ENCODE measurements around the gene PIK3C2G. TPM values are rescaled to one million over a fixed set of nuclear protein-coding genes. Genes with fewer than 3 reads are reported as not detected.

The PIK3C2G gene
- total and polyA plus RNA-seq, 2 of the 13 experiments (the other 11 are each of a cell fraction or from before 2014, with no cell fraction given) = not detected

GRCh38 chr12:18262514-18262913, 1.2 kb downstream of the PIK3C2G start:
- Histone ChIP-seq H3K79me2 (ENCODE audit: insufficient read depth, low read length) (no peaks in the 10 kb centered on the region), H3K4me2 (ENCODE audit: low read depth, low read length) (no peak overlapping the region), H3K27ac (ENCODE audit: extremely low read length, insufficient read depth, low read length) (no peak overlapping the region), H3K9ac (ENCODE audit: insufficient read depth, low read depth, low read length) (no peak overlapping the region), H3K4me1 (ENCODE audit: insufficient read depth, low read length) (no peaks in the 10 kb centered on the region), H3K36me3 (replicated peaks in 1 of 2; ENCODE audit: control insufficient read depth in 1 of 2, insufficient read depth in 2 of 2, low read length in 2 of 2) (no peaks in the 10 kb centered on the region), H2AFZ (ENCODE audit: low read length) (no peak overlapping the region), H3K9me3 (ENCODE audit: low read length) (no peaks in the 10 kb centered on the region), H3K4me3 (replicated peaks in 1 of 3; ENCODE audit: insufficient read depth in 1 of 3, low read depth in 2 of 3, low read length in 3 of 3) (no peak overlapping the region), H4K20me1 (ENCODE audit: insufficient read depth, low read length) (no peaks in the 10 kb centered on the region), H3K27me3 (ENCODE audit: control insufficient read depth in 1 of 2, insufficient read depth in 2 of 2, low read length in 2 of 2) (no peaks in the 10 kb centered on the region)
- intact Hi-C loops (cut with micrococcal nuclease; ENCODE audit: unreplicated experiment) (no loop called here), in situ Hi-C loops (cut with HindIII; ENCODE audit: extremely low pct_ligation_motif_present, low pct_unique_long_range_greater_than_20kb) (no loop called here)
- WGBS (ENCODE audit: low lambda C conversion rate) = 4% methylated on average over 2 of the region's 2 CpGs
- ChIA-PET POLR2A (no interaction called here), CTCF (ENCODE audit: low intra/inter-chr PET ratio, low total read pairs) (no interaction called here)
- TF ChIP-seq FUBP1 (CRISPR knock-in tag; IDR thresholded peaks at IDR 0.05; ENCODE audit: borderline replicate concordance) (no peak), TERF1 (CRISPR knock-in tag; IDR thresholded peaks at IDR 0.05) (no peak)
- BruUV-seq (replicated peaks) = no TSS peak
- no peak for ATAC-seq
- no peak for DNase-seq (ENCODE audit: low spot score)
- no peak for FAIRE-seq

DNA sequence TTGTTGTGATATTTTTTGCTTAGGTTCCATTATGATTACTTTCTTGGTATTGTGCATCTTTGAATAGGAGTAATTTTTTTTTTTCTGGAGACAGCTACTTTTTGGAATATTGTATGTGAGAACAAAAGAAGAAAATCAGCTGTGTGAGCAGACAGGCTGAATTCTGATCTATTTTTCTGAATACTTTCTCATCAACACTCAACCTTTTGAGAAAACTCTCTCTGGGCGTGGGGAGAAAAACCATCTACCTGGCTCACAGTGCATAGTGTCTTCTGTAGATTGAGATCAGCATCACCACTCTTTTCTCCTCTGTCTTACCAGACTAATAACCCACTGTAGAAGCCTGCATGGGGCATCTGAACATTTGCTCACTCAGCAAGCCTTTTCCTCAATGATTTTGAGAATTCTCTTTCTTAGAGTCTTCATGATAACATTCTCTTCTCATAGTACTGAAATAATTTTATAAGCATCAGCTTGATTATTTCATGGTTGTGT, 3.3 kb downstream of the PIK3C2G start:
- Histone ChIP-seq H3K4me1 (ENCODE audit: insufficient read depth, low read length) (no peaks in the 10 kb centered on the region), H3K9ac (ENCODE audit: insufficient read depth, low read depth, low read length) (no peak overlapping the region), H3K4me2 (ENCODE audit: low read depth, low read length) (no peak overlapping the region), H3K4me3 (replicated peaks in 1 of 3; ENCODE audit: insufficient read depth in 1 of 3, low read depth in 2 of 3, low read length in 3 of 3) (no peak overlapping the region), H3K27ac (ENCODE audit: extremely low read length, insufficient read depth, low read length) (no peak overlapping the region), H3K79me2 (ENCODE audit: insufficient read depth, low read length) (no peaks in the 10 kb centered on the region), H4K20me1 (ENCODE audit: insufficient read depth, low read length) (no peaks in the 10 kb centered on the region), H3K9me3 (ENCODE audit: low read length) (no peaks in the 10 kb centered on the region), H2AFZ (ENCODE audit: low read length) (no peak overlapping the region), H3K27me3 (ENCODE audit: control insufficient read depth in 1 of 2, insufficient read depth in 2 of 2, low read length in 2 of 2) (no peaks in the 10 kb centered on the region), H3K36me3 (replicated peaks in 1 of 2; ENCODE audit: control insufficient read depth in 1 of 2, insufficient read depth in 2 of 2, low read length in 2 of 2) (no peaks in the 10 kb centered on the region)
- BruUV-seq (replicated peaks) = no TSS peak
- DNase-seq (ENCODE audit: low spot score) (no peak), FAIRE-seq (no peak), ATAC-seq (no peak)
- CTCF ChIA-PET (ENCODE audit: low intra/inter-chr PET ratio, low total read pairs) = no interaction called here
- in situ Hi-C loops (cut with HindIII; ENCODE audit: extremely low pct_ligation_motif_present, low pct_unique_long_range_greater_than_20kb) (no loop called here), intact Hi-C loops (cut with micrococcal nuclease; ENCODE audit: unreplicated experiment) (no loop called here)
- POLR2A ChIA-PET = no interaction called here
- 0% methylated on average over 1 of the region's 1 CpG for WGBS (ENCODE audit: low lambda C conversion rate)
- TF ChIP-seq, protein P1, sequence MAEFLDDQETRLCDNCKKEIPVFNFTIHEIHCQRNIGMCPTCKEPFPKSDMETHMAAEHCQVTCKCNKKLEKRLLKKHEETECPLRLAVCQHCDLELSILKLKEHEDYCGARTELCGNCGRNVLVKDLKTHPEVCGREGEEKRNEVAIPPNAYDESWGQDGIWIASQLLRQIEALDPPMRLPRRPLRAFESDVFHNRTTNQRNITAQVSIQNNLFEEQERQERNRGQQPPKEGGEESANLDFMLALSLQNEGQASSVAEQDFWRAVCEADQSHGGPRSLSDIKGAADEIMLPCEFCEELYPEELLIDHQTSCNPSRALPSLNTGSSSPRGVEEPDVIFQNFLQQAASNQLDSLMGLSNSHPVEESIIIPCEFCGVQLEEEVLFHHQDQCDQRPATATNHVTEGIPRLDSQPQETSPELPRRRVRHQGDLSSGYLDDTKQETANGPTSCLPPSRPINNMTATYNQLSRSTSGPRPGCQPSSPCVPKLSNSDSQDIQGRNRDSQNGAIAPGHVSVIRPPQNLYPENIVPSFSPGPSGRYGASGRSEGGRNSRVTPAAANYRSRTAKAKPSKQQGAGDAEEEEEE (CRISPR knock-in tag; IDR thresholded peaks at IDR 0.05; ENCODE audit: borderline replicate concordance) = no peak
- TF ChIP-seq SMARCE1 (IDR thresholded peaks at IDR 0.05; ENCODE audit: borderline replicate concordance) (no peak), HOXA3 (CRISPR knock-in tag; IDR thresholded peaks at IDR 0.05) (no peak), RBFOX2 (IDR thresholded peaks at IDR 0.05; ENCODE audit: low read depth, low read length) (no peak), ZNF468 (CRISPR knock-in tag; IDR thresholded peaks at IDR 0.05) (no peak), REXO4 (CRISPR knock-in tag; IDR thresholded peaks at IDR 0.05; ENCODE audit: borderline replicate concordance) (no peak)
